ENCODE measurements around the gene TWIST2.

GRCh38 chr2:238882082-238882755, 34.3 kb downstream of the TWIST2 start:
- TF ChIP-seq YY1 (IDR thresholded peaks at IDR 0.05; ENCODE audit: insufficient read depth, insufficient read length) (no peak), ZNF274 (IDR thresholded peaks at IDR 0.05; ENCODE audit: low read depth, low read length) (no peak), SUZ12 (IDR thresholded peaks at IDR 0.05; ENCODE audit: extremely low read depth, insufficient read depth, insufficient read length) (no peak)

Measured in NT2/D1 (cell line).